Measurements from ENCODE around the gene AKT1S1.
"Not testable (repeated sequence)": the region's sequence is repeated elsewhere in the genome, so short reads cannot be mapped to it uniquely, and the experiment has no call there.

The AKT1S1 gene

GRCh38 chr19:49877020-49877878 lies at the start of gene AKT1S1, which contains the start of gene TBC1D17:
AKT1S1 (minus strand) TSS chr19:49877355; CDS start chr19:49873295, 4,060 bp downstream.
TBC1D17 (plus strand) TSS chr19:49877702; CDS start chr19:49877724, 22 bp downstream.
- FAIRE-seq = peak; percentile 97

GRCh38 chr19:49926515-49926914 lies 49.4 kb upstream of the AKT1S1 start:
- FAIRE-seq = no peak

GRCh38 chr19:49925486-49925885 lies 48.3 kb upstream of the AKT1S1 start:
- FAIRE-seq = no peak

- FAIRE-seq = not testable (repeated sequence)
Measured at GRCh38 chr19:49924881-49925210, 47.7 kb upstream of the AKT1S1 start.

GRCh38 chr19:49924004-49924880 lies 47.1 kb upstream of the AKT1S1 start:
- no peak for FAIRE-seq

- no peak for FAIRE-seq
Measured at GRCh38 chr19:49923055-49924003, 46.2 kb upstream of the AKT1S1 start.

GRCh38 chr19:49921871-49922795 lies 45.0 kb upstream of the AKT1S1 start:
- FAIRE-seq = no peak

- no peak for FAIRE-seq
Measured at GRCh38 chr19:49920624-49921363, 43.6 kb upstream of the AKT1S1 start.

- no peak for FAIRE-seq
Measured at GRCh38 chr19:49918089-49918488, 40.9 kb upstream of the AKT1S1 start.

- FAIRE-seq = no peak
Measured at GRCh38 chr19:49916839-49917733, 39.9 kb upstream of the AKT1S1 start.

GRCh38 chr19:49915271-49915670 lies 38.1 kb upstream of the AKT1S1 start:
- FAIRE-seq = no peak

GRCh38 chr19:49913720-49914119 lies 36.6 kb upstream of the AKT1S1 start:
- no peak for FAIRE-seq

GRCh38 chr19:49912965-49913685 lies 36.0 kb upstream of the AKT1S1 start:
- no peak for FAIRE-seq

GRCh38 chr19:49911381-49912145 lies 34.4 kb upstream of the AKT1S1 start:
- no peak for FAIRE-seq

- FAIRE-seq = no peak
Measured at GRCh38 chr19:49910179-49910578, 33.0 kb upstream of the AKT1S1 start.

- no peak for FAIRE-seq
Measured at GRCh38 chr19:49908480-49909420, 31.6 kb upstream of the AKT1S1 start.

Measured in islet of Langerhans (tissue), 1 donor.